ENCODE data around the gene NNAT. TPM values are rescaled to one million over a fixed set of nuclear protein-coding genes. Genes with fewer than 3 reads are reported as not detected.
"Not testable (repeated sequence)": the region's sequence is repeated elsewhere in the genome, so short reads cannot be mapped to it uniquely, and the experiment has no call there.

NNAT gene
- total and polyA plus RNA-seq, 2 donors (not counting 3 experiments of a cell fraction or from before 2014, with no cell fraction given), result 2.3 to 32.9 TPM

- H3K27ac ChIP-seq (ENCODE audit: insufficient read depth, low read depth, low read length), result no peak overlapping the region
- DNase-seq (ENCODE audit: low read depth, low spot score) (no peak), FAIRE-seq (no peak)
- dilution Hi-C loops (cut with MboI; ENCODE audit: extremely low pct_ligation_motif_present, low sequenced_read_pairs) (no loop called here), intact Hi-C loops (cut with micrococcal nuclease) (no loop called here)
- no TSS peak for BruUV-seq (replicated peaks)
- CTCF ChIA-PET, result no interaction called here
- H4K20me1 ChIP-seq (replicated peaks; ENCODE audit: control insufficient read depth, extremely low read depth, insufficient read depth, low read length), result no peaks in the 10 kb centered on the region
- TF ChIP-seq FOS (IDR thresholded peaks at IDR 0.05; ENCODE audit: borderline replicate concordance, insufficient read depth, low read length) (peak; percentile 44), POLR2AphosphoS5 (IDR thresholded peaks at IDR 0.05; ENCODE audit: insufficient read depth, low read depth, low read length) (no peak)
- POLR2A ChIA-PET, result no interaction called here
- no peaks in the 10 kb centered on the region for H3K4me1 ChIP-seq (ENCODE audit: control insufficient read depth, extremely low read depth, insufficient read depth, low read length)
- H3K9ac ChIP-seq (replicated peaks; ENCODE audit: extremely low read depth, insufficient read depth, low read length), result no peak overlapping the region
- no peak overlapping the region for H3K4me2 ChIP-seq (ENCODE audit: insufficient read depth, low read length)
- no peak overlapping the region for H2AFZ ChIP-seq (ENCODE audit: low read depth, low read length)
- no peaks in the 10 kb centered on the region for H3K9me3 ChIP-seq (replicated peaks; ENCODE audit: control insufficient read depth, insufficient read depth, low read length)
- H3K4me3 ChIP-seq (replicated peaks in 1 of 3; ENCODE audit: insufficient read depth in 1 of 3, low read depth in 1 of 3, low read length in 3 of 3), result no peak overlapping the region
- H3K36me3 ChIP-seq (ENCODE audit: control insufficient read depth in 2 of 2, extremely low read depth in 1 of 2, insufficient read depth in 2 of 2, low read length in 2 of 2), result no peaks in the 10 kb centered on the region
- H3K79me2 ChIP-seq (ENCODE audit: control insufficient read depth, insufficient read depth, low read length), result no peaks in the 10 kb centered on the region
- H3K9me1 ChIP-seq (replicated peaks; ENCODE audit: control insufficient read depth, extremely low read depth, insufficient read depth, low read length), result no peaks in the 10 kb centered on the region
- H3K27me3 ChIP-seq (ENCODE audit: control insufficient read depth in 2 of 2, insufficient read depth in 2 of 2, low read length in 2 of 2), result peaks cover 2 to 13% of the 10 kb centered on the region in 2 experiments
These were observed 31.4 kb downstream of the NNAT start for GRCh38 chr20:37552415-37552814.

GRCh38 chr20:37554721-37555298 is 33.8 kb downstream of the NNAT start:
- H3K4me2 ChIP-seq (ENCODE audit: insufficient read depth, low read length); H3K4me3 ChIP-seq (replicated peaks in 1 of 3; ENCODE audit: insufficient read depth in 1 of 3, low read depth in 1 of 3, low read length in 3 of 3); H3K4me1 ChIP-seq (ENCODE audit: control insufficient read depth, extremely low read depth, insufficient read depth, low read length); dilution Hi-C loops (cut with MboI; ENCODE audit: extremely low pct_ligation_motif_present, low sequenced_read_pairs); H3K79me2 ChIP-seq (ENCODE audit: control insufficient read depth, insufficient read depth, low read length); H2AFZ ChIP-seq (ENCODE audit: low read depth, low read length); H3K9me1 ChIP-seq (replicated peaks; ENCODE audit: control insufficient read depth, extremely low read depth, insufficient read depth, low read length); intact Hi-C loops (cut with micrococcal nuclease); DNase-seq (ENCODE audit: low read depth, low spot score); BruUV-seq (replicated peaks); H4K20me1 ChIP-seq (replicated peaks; ENCODE audit: control insufficient read depth, extremely low read depth, insufficient read depth, low read length); POLR2A ChIA-PET; H3K9me3 ChIP-seq (replicated peaks; ENCODE audit: control insufficient read depth, insufficient read depth, low read length); FAIRE-seq; H3K9ac ChIP-seq (replicated peaks; ENCODE audit: extremely low read depth, insufficient read depth, low read length); H3K36me3 ChIP-seq (ENCODE audit: control insufficient read depth in 2 of 2, extremely low read depth in 1 of 2, insufficient read depth in 2 of 2, low read length in 2 of 2); H3K27ac ChIP-seq (ENCODE audit: insufficient read depth, low read depth, low read length): not testable (repeated sequence)
- H3K27me3 ChIP-seq (ENCODE audit: control insufficient read depth in 2 of 2, insufficient read depth in 2 of 2, low read length in 2 of 2), result peaks cover 8 to 13% of the 10 kb centered on the region in 2 experiments
- CTCF ChIA-PET, result interaction anchor here (0.6 to 1.3 kb wide), 3 partner anchors 9 to 218 kb away, joined by 3 to 5 read pairs (median 5); no protein-coding TSS in a partner anchor

Data from endothelial cell of umbilical vein (primary cell).